Activated gamma-delta T cell (primary cell): Measurements from ENCODE around the gene MUC6.

ENCODE experiments used
- DNase-seq: peaks from one replicate; lab custom pipeline; 2025; lab: John Stamatoyannopoulos, UW

Gene MUC6

DNA sequence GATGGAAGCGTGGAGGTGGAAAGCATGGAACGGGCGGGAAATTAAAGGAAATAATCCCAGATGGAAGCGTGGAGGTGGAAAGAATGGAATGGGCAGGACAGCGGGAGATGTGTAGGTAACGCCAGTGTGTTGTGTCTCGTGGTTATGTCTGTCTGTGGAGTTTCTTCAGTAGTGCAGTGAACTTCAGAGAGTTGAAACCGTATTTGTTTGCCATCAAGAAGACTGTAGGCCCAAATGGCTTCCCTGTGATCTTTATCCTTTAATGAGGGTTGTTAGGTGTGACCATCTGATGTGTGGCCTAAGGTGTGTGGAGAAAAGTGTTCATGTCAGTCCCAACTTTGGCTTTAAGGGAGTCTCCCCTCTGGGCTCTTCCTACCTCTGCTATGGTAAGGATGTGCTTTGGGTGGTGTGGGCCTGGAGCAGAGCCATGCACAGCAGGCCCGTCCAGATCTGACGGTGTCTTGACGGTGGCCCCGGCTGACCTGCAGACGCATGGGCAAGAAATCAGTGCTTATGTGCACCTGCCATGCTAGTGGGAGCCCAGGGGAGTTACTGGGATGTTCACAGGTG, 71.2 kb downstream of the MUC6 start:
- no peak for DNase-seq

DNA sequence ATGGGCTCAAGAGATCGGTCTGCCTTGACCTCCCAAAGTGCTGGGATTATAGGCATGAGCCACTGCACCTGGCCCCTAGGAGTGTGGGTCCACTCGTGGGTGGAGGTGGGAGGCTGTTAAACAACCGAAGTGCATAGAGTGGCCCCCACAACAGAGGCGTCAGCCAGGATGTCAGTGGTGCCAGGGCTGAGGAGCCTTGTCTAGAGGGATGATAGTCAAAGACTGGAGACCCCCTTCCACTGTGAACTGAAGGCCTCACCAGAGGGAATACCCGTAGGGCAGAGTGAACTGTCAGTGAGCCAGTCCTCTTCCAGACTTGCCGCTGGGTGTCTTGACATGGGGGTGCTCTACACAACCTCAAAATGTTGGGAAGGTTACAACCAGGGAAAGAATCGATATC, 72.7 kb downstream of the MUC6 start:
- no peak for DNase-seq
